H1 (cell line): Measurements from ENCODE around the gene LYPD3. TPM values are rescaled to one million over a fixed set of nuclear protein-coding genes. Genes with fewer than 3 reads are reported as not detected.

Source experiments
- CTCF ChIA-PET: fragments of 300-600 bp; sonication (Branson Sonifier 250); formaldehyde crosslinking; loops from one replicate; lab custom pipeline; 2021; ENCODE audit not compliant: partially characterized antibody; lab: Charles Lee
- POLR2A ChIA-PET: fragments of 300-600 bp; sonication (Branson Sonifier 250); formaldehyde crosslinking; loops from one replicate; lab custom pipeline; 2021; ENCODE audit warnings: inconsistent platforms; ENCODE audit not compliant: partially characterized antibody; lab: Charles Lee
- DNase-seq, 2 experiments: peaks; one replicate each; pipeline versions ENCODE4 v3.0.0 to v3.0.0-alpha.2; 2010 to 2022; ENCODE audit warnings: low spot score in 2 of 2, low read depth in 1 of 2, mixed read lengths in 1 of 2
- FAIRE-seq: peaks from 2 replicates; lab custom pipeline; 2011; peaks lifted over from hg19 to GRCh38; lab: Jason Lieb, UNC
- H2AFZ ChIP-seq: 2 replicates; pipeline ENCODE4 v1.8.1; 2012; ENCODE audit warnings: low read length, inconsistent platforms
- H2AK5ac ChIP-seq: 2 replicates; pipeline ENCODE4 v1.6.1; 2013; ENCODE audit warnings: low read depth, low read length
- H2BK120ac ChIP-seq: replicated peaks from 2 replicates; pipeline ENCODE3; 2013; ENCODE audit warnings: low read depth, low read length, inconsistent platforms
- H2BK12ac ChIP-seq: 2 replicates; pipeline ENCODE4 v1.6.1; 2013; ENCODE audit warnings: low read depth, low read length
- H2BK15ac ChIP-seq: 2 replicates; pipeline ENCODE4 v1.6.1; 2013; ENCODE audit warnings: low read length
- H2BK20ac ChIP-seq: 2 replicates; pipeline ENCODE4 v1.6.1; 2013; ENCODE audit warnings: low read length
- H2BK5ac ChIP-seq: 2 replicates; pipeline ENCODE4 v1.6.1; 2013; ENCODE audit warnings: low read depth, low read length
- H3K14ac ChIP-seq: 2 replicates; pipeline ENCODE4 v1.6.1; 2013; ENCODE audit warnings: inconsistent platforms; ENCODE audit not compliant: insufficient read length
- H3K18ac ChIP-seq: 2 replicates; pipeline ENCODE4 v1.6.1; 2013; ENCODE audit warnings: low read length; ENCODE audit errors: extremely low read depth
- H3K23ac ChIP-seq: 2 replicates; pipeline ENCODE4 v1.6.1; 2013; ENCODE audit warnings: inconsistent platforms; ENCODE audit not compliant: insufficient read length
- H3K23me2 ChIP-seq: 2 replicates; pipeline ENCODE4 v1.6.1; 2013; ENCODE audit warnings: low read depth, low read length
- H3K27ac ChIP-seq: 2 replicates; pipeline ENCODE4 v1.6.1; 2011; ENCODE audit warnings: low read depth, low read length, inconsistent platforms
- H3K27me3 ChIP-seq, 4 experiments: replicated peaks in 1 of 4; 1 replicate in 1 of 4; 2 replicates in 3 of 4; pipeline versions ENCODE4 v1.6.1 to v1.8.1; 2011 to 2013; ENCODE audit warnings: low read length in 3 of 4, mild to moderate bottlenecking in 3 of 4, inconsistent platforms in 2 of 4, mixed read lengths in 2 of 4, moderate library complexity in 1 of 4; ENCODE audit not compliant: control insufficient read depth in 3 of 4, insufficient read depth in 3 of 4; ENCODE audit errors: extremely low read depth in 1 of 4
- H3K36me3 ChIP-seq, 4 experiments: 2 replicates each; pipeline versions ENCODE4 v1.6.1 to v1.8.1; 2011 to 2013; ENCODE audit warnings: mild to moderate bottlenecking in 4 of 4, low read length in 3 of 4, moderate library complexity in 2 of 4, control low read depth in 1 of 4, inconsistent platforms in 1 of 4; ENCODE audit not compliant: insufficient read depth in 4 of 4, control insufficient read depth in 2 of 4
- H3K4ac ChIP-seq: replicated peaks from 2 replicates; pipeline ENCODE3; 2013; ENCODE audit warnings: low read length, low read depth, mixed read lengths, inconsistent platforms; ENCODE audit not compliant: insufficient read length
- H3K4me1 ChIP-seq, 4 experiments: replicated peaks in 1 of 4; 1 replicate in 1 of 4; 2 replicates in 3 of 4; pipeline versions ENCODE4 v1.6.1 to v1.8.1; 2011 to 2013; ENCODE audit warnings: low read length in 3 of 4, inconsistent platforms in 2 of 4, mixed read lengths in 1 of 4; ENCODE audit not compliant: insufficient read depth in 4 of 4, control insufficient read depth in 3 of 4
- H3K4me2 ChIP-seq, 2 experiments: 2 replicates each; pipeline versions ENCODE4 v1.6.1 to v1.8.1; 2011 to 2013; ENCODE audit warnings: low read depth in 2 of 2, low read length in 2 of 2, control low read depth in 1 of 2, inconsistent platforms in 1 of 2, mild to moderate bottlenecking in 1 of 2; ENCODE audit not compliant: insufficient read depth in 1 of 2
- H3K4me3 ChIP-seq, 4 experiments: fragments of 200-600, 300-600 bp in 1 of 4; sonication (generic), shearing (Covaris generic), sonication (Bioruptor Twin) in 1 of 4; 2 replicates each; pipeline versions ENCODE4 v1.5.1 to v1.8.1; 2011 to 2016; ENCODE audit warnings: low read length in 4 of 4, low read depth in 3 of 4, control low read depth in 2 of 4, inconsistent platforms in 2 of 4, mild to moderate bottlenecking in 2 of 4, mixed read lengths in 1 of 4, moderate library complexity in 1 of 4; ENCODE audit not compliant: insufficient read depth in 2 of 4; ENCODE audit errors: extremely low read depth in 1 of 4
- H3K56ac ChIP-seq: replicated peaks from 2 replicates; pipeline ENCODE3; 2013; ENCODE audit warnings: low read depth, mild to moderate bottlenecking, mixed read lengths, low read length, inconsistent platforms; ENCODE audit not compliant: insufficient read length
- H3K79me1 ChIP-seq: 2 replicates; pipeline ENCODE4 v1.6.1; 2013; ENCODE audit warnings: low read depth, low read length, control low read depth
- H3K79me2 ChIP-seq, 2 experiments: 2 replicates each; pipeline versions ENCODE4 v1.6.1 to v1.8.1; 2012 to 2013; ENCODE audit warnings: low read length in 2 of 2, mild to moderate bottlenecking in 2 of 2, inconsistent platforms in 1 of 2; ENCODE audit not compliant: insufficient read depth in 2 of 2, control insufficient read depth in 1 of 2
- H3K9ac ChIP-seq, 4 experiments: replicated peaks in 1 of 4; 1 replicate in 1 of 4; 2 replicates in 3 of 4; pipeline versions ENCODE4 v1.6.1 to v1.8.1; 2011 to 2013; ENCODE audit warnings: low read depth in 3 of 4, low read length in 3 of 4, control low read depth in 2 of 4, mild to moderate bottlenecking in 2 of 4, moderate library complexity in 2 of 4, inconsistent platforms in 1 of 4; ENCODE audit errors: extremely low read depth in 1 of 4
- H3K9me3 ChIP-seq, 2 experiments: 2 replicates each; pipeline versions ENCODE4 v1.6.1 to v1.8.1; 2012 to 2013; ENCODE audit warnings: mild to moderate bottlenecking in 2 of 2, moderate library complexity in 2 of 2, control low read depth in 1 of 2, inconsistent platforms in 1 of 2, low read depth in 1 of 2, low read length in 1 of 2, mixed read lengths in 1 of 2; ENCODE audit not compliant: insufficient read depth in 2 of 2
- H4K20me1 ChIP-seq, 2 experiments: replicated peaks in 1 of 2; 2 replicates each; pipeline versions ENCODE3 to v1.8.1; 2011 to 2013; ENCODE audit warnings: inconsistent platforms in 2 of 2, low read length in 2 of 2, mild to moderate bottlenecking in 1 of 2; ENCODE audit not compliant: insufficient read depth in 2 of 2, control insufficient read depth in 1 of 2
- H4K5ac ChIP-seq: 2 replicates; pipeline ENCODE4 v1.6.1; 2013; ENCODE audit warnings: low read length, low read depth, mixed read lengths, inconsistent platforms; ENCODE audit not compliant: insufficient read length
- H4K8ac ChIP-seq: 2 replicates; pipeline ENCODE4 v1.8.0; 2013; ENCODE audit warnings: mild to moderate bottlenecking, moderate library complexity, low read length, inconsistent platforms; ENCODE audit not compliant: insufficient read depth; ENCODE audit errors: extremely low read depth
- H4K91ac ChIP-seq: replicated peaks from 2 replicates; pipeline ENCODE3; 2013; ENCODE audit warnings: low read length, mixed read lengths, inconsistent platforms; ENCODE audit not compliant: insufficient read length
- HDAC6 ChIP-seq: IDR thresholded peaks from one replicate; pipeline ENCODE4 v1.7.1; 2012; ENCODE audit warnings: low read depth, mild to moderate bottlenecking, inconsistent platforms, low read length, moderate library complexity
- JUN ChIP-seq: IDR thresholded peaks from 2 replicates; pipeline ENCODE4 v1.6.1; 2011; ENCODE audit warnings: low read depth, mild to moderate bottlenecking, improper control_type of control experiment, low read length
- KDM5A ChIP-seq: fragments of 200-600 bp; IDR thresholded peaks from 2 replicates; pipeline ENCODE4 v1.7.1; 2012; ENCODE audit warnings: mild to moderate bottlenecking, low read length, inconsistent platforms, mixed read lengths
- RFX5 ChIP-seq: IDR thresholded peaks from 2 replicates; pipeline ENCODE4 v1.6.1; 2011; ENCODE audit warnings: low read depth, low read length, improper control_type of control experiment, borderline replicate concordance
- SIN3A ChIP-seq, 2 experiments: IDR thresholded peaks in 1 of 2; conservative IDR thresholded peaks in 1 of 2; 2 replicates each; pipeline ENCODE4 v1.6.1; 2011 to 2012; ENCODE audit warnings: low read length in 2 of 2, improper control_type of control experiment in 1 of 2, low read depth in 1 of 2, mild to moderate bottlenecking in 1 of 2
- SIX5 ChIP-seq: IDR thresholded peaks from 2 replicates; pipeline ENCODE4 v1.6.1; 2011; ENCODE audit warnings: mild to moderate bottlenecking, low read depth, low read length
- SP4 ChIP-seq: IDR thresholded peaks from 2 replicates; pipeline ENCODE4 v1.6.1; 2012; ENCODE audit warnings: low read length, inconsistent platforms
- ZNF274 ChIP-seq: IDR thresholded peaks from 2 replicates; pipeline ENCODE4 v1.7.0; 2012; ENCODE audit warnings: low read length, borderline replicate concordance; ENCODE audit errors: extremely low read depth
- polyA plus RNA-seq, 7 experiments: library from polyadenylated mRNA; depleted of rRNA in 3 of 7; stranded (reverse) in 5 of 7; unstranded in 2 of 7; fragments of >200 nt in 5 of 7; fragments of 200-250 nt in 2 of 7; gene quantifications; 1 replicate in 5 of 7; 2 replicates in 1 of 7; 4 replicates in 1 of 7; pipeline versions ENCODE4 v1.2.1 to v1.2.3, GENCODE V29; 2011 to 2013; ENCODE audit warnings: missing spikeins in 2 of 7, mixed read lengths in 2 of 7
- total RNA-seq: library from RNA; stranded (reverse); fragmentation: NEBNext Ultra II Directional; extraction: Animal tissue kit (Norgen Biotek cat#: 25700); gene quantifications from 2 replicates; pipeline ENCODE4 v1.2.1, GENCODE V29; 2021

Gene LYPD3
- total and polyA plus RNA-seq, 2 of the 8 experiments (the other 6 are each of a cell fraction or from before 2014, with no cell fraction given) = 4.1 to 16.4 TPM

DNA sequence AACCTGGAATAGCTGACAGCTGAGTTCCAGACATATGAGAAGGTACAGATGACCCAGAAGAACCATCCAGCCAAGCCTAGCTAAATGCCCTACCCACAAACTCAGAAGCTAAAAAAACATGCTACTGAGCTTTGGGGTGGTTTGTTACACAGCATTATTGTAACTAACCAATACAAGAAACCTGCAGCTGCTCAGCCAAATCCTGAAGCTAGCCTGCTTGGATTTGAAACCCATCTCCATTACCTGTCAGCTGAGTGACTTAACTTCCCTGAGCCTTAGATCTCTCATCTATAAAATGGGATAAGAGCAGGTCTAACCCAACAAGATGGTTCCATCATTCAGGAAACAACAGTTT, 25.7 kb downstream of the LYPD3 start:
- H4K91ac ChIP-seq = no peak overlapping the region
- no peaks in the 10 kb centered on the region for H3K4me1 ChIP-seq
- H3K4ac ChIP-seq = no peak overlapping the region
- H3K18ac ChIP-seq = no peak overlapping the region
- H2BK12ac ChIP-seq = no peak overlapping the region
- no peak overlapping the region for H2AFZ ChIP-seq
- no peaks in the 10 kb centered on the region for H3K79me2 ChIP-seq
- no peak for FAIRE-seq
- no peaks in the 10 kb centered on the region for H3K79me1 ChIP-seq
- no peak overlapping the region for H3K9ac ChIP-seq
- H2BK20ac ChIP-seq = no peak overlapping the region
- no peaks in the 10 kb centered on the region for H3K36me3 ChIP-seq
- no peak overlapping the region for H2BK5ac ChIP-seq
- H4K8ac ChIP-seq = no peak overlapping the region
- H3K23ac ChIP-seq = no peak overlapping the region
- H4K20me1 ChIP-seq = no peaks in the 10 kb centered on the region
- TF ChIP-seq SIX5 (no peak), JUN (no peak), HDAC6 (no peak), KDM5A (no peak), RFX5 (no peak), ZNF274 (no peak), SIN3A (conservative IDR thresholded peaks at IDR 0.05 in 1 of 2, IDR thresholded peaks at IDR 0.05 in 1 of 2; ENCODE audit: low read depth in 1 of 2, low read length in 2 of 2) (no peak), SP4 (no peak)
- TF ChIP-seq, all 59 proteins: peak for 0
- no peak overlapping the region for H3K27ac ChIP-seq
- H4K5ac ChIP-seq = no peak overlapping the region
- no peak overlapping the region for H3K4me2 ChIP-seq
- no peaks in the 10 kb centered on the region for H3K9me3 ChIP-seq
- ChIA-PET POLR2A (no interaction called here), CTCF (interaction anchor here (0.5 to 3.0 kb wide), 4 partner anchors 8 to 80 kb away, joined by 3 to 12 read pairs (median 8); no protein-coding TSS in a partner anchor)
- H2BK120ac ChIP-seq = no peak overlapping the region
- H3K27me3 ChIP-seq = no peaks in the 10 kb centered on the region
- H2BK15ac ChIP-seq = no peak overlapping the region
- no peak overlapping the region for H3K4me3 ChIP-seq
- no peaks in the 10 kb centered on the region for H3K23me2 ChIP-seq
- H3K14ac ChIP-seq = no peak overlapping the region
- H2AK5ac ChIP-seq = no peak overlapping the region
- no peak overlapping the region for H3K56ac ChIP-seq
- no peak for DNase-seq
